Dendritic cell treated with granulocyte-macrophage colony-stimulating factor and Interleukin-4, amounts not matched to agents 40 ng/mL and 50 ng/mL, for 4 days (primary cell): ENCODE data around the gene TEX9.

ENCODE experiments used
- H3K27ac Mint-ChIP-seq: one replicate; pipeline ENCODE4 v1.8.0; 2022; ENCODE audit warnings: mild to moderate bottlenecking, mixed read lengths
- H3K27me3 Mint-ChIP-seq: one replicate; pipeline ENCODE4 v1.8.0; 2022; ENCODE audit warnings: mild to moderate bottlenecking, mixed read lengths
- H3K36me3 Mint-ChIP-seq: one replicate; pipeline ENCODE4 v1.8.0; 2022; ENCODE audit warnings: low read depth, mixed read lengths
- H3K4me1 Mint-ChIP-seq: one replicate; pipeline ENCODE4 v1.8.0; 2022; ENCODE audit warnings: low read depth, mixed read lengths
- H3K4me3 Mint-ChIP-seq: one replicate; pipeline ENCODE4 v1.8.0; 2022; ENCODE audit warnings: mild to moderate bottlenecking, moderate library complexity, mixed read lengths
- H3K9me3 Mint-ChIP-seq: one replicate; pipeline ENCODE4 v1.8.0; 2022; ENCODE audit warnings: mixed read lengths
- intact Hi-C: fragments of 100-400 bp; cut with micrococcal nuclease; formaldehyde crosslinking; loops from one replicate; pipeline ENCODE4 v1.15.0; 2022

Gene TEX9

GRCh38 chr15:56440214-56440770, 75.1 kb downstream of the TEX9 start:
- H3K36me3 Mint-ChIP-seq = no peaks in the 10 kb centered on the region
- H3K27me3 Mint-ChIP-seq = no peaks in the 10 kb centered on the region
- intact Hi-C loops = no loop called here
- no peak overlapping the region for H3K4me3 Mint-ChIP-seq
- H3K27ac Mint-ChIP-seq = no peak overlapping the region
- no peaks in the 10 kb centered on the region for H3K9me3 Mint-ChIP-seq
- no peaks in the 10 kb centered on the region for H3K4me1 Mint-ChIP-seq

GRCh38 chr15:56442354-56442753, 77.1 kb downstream of the TEX9 start:
- no peaks in the 10 kb centered on the region for H3K27me3 Mint-ChIP-seq

GRCh38 chr15:56445746-56446145, 80.5 kb downstream of the TEX9 start:
- no peaks in the 10 kb centered on the region for H3K27me3 Mint-ChIP-seq

More at GRCh38 chr15:56442354-56442753, 77.1 kb downstream of the TEX9 start:
- no peaks in the 10 kb centered on the region for H3K9me3 Mint-ChIP-seq
- intact Hi-C loops = no loop called here
- H3K27ac Mint-ChIP-seq = no peak overlapping the region
- H3K36me3 Mint-ChIP-seq = no peaks in the 10 kb centered on the region
- no peaks in the 10 kb centered on the region for H3K4me1 Mint-ChIP-seq
- no peak overlapping the region for H3K4me3 Mint-ChIP-seq

GRCh38 chr15:56454836-56455235, 89.6 kb downstream of the TEX9 start:
- no peaks in the 10 kb centered on the region for H3K4me1 Mint-ChIP-seq
- H3K36me3 Mint-ChIP-seq = no peaks in the 10 kb centered on the region
- H3K9me3 Mint-ChIP-seq = no peaks in the 10 kb centered on the region
- H3K27ac Mint-ChIP-seq = no peak overlapping the region
- intact Hi-C loops = no loop called here
- H3K27me3 Mint-ChIP-seq = no peaks in the 10 kb centered on the region
- H3K4me3 Mint-ChIP-seq = no peak overlapping the region

More at GRCh38 chr15:56445746-56446145, 80.5 kb downstream of the TEX9 start:
- Mint-ChIP-seq H3K4me3 (no peak overlapping the region), H3K9me3 (no peaks in the 10 kb centered on the region), H3K4me1 (no peaks in the 10 kb centered on the region), H3K27ac (no peak overlapping the region), H3K36me3 (no peaks in the 10 kb centered on the region)
- intact Hi-C loops = no loop called here

- H3K4me3 Mint-ChIP-seq = no peak overlapping the region
Observed at GRCh38 chr15:56456229-56456628, 91.0 kb downstream of the TEX9 start.

GRCh38 chr15:56459096-56459495, 93.9 kb downstream of the TEX9 start:
- no peak overlapping the region for H3K4me3 Mint-ChIP-seq
- H3K36me3 Mint-ChIP-seq = no peaks in the 10 kb centered on the region
- no peaks in the 10 kb centered on the region for H3K4me1 Mint-ChIP-seq
- no peaks in the 10 kb centered on the region for H3K9me3 Mint-ChIP-seq
- H3K27me3 Mint-ChIP-seq = no peaks in the 10 kb centered on the region
- no peak overlapping the region for H3K27ac Mint-ChIP-seq
- intact Hi-C loops = no loop called here

More at GRCh38 chr15:56456229-56456628, 91.0 kb downstream of the TEX9 start:
- H3K36me3 Mint-ChIP-seq = no peaks in the 10 kb centered on the region
- intact Hi-C loops = no loop called here
- no peaks in the 10 kb centered on the region for H3K4me1 Mint-ChIP-seq
- H3K27ac Mint-ChIP-seq = no peak overlapping the region
- H3K27me3 Mint-ChIP-seq = no peaks in the 10 kb centered on the region
- H3K9me3 Mint-ChIP-seq = no peaks in the 10 kb centered on the region

- intact Hi-C loops = no loop called here
Observed at GRCh38 chr15:56460071-56460470, 94.8 kb downstream of the TEX9 start.

GRCh38 chr15:56460947-56461346, 95.7 kb downstream of the TEX9 start:
- intact Hi-C loops = no loop called here
- peaks cover 6% of the 10 kb centered on the region for H3K36me3 Mint-ChIP-seq
- H3K4me1 Mint-ChIP-seq = peaks cover 8% of the 10 kb centered on the region
- H3K9me3 Mint-ChIP-seq = no peaks in the 10 kb centered on the region
- no peak overlapping the region for H3K4me3 Mint-ChIP-seq
- no peaks in the 10 kb centered on the region for H3K27me3 Mint-ChIP-seq
- H3K27ac Mint-ChIP-seq = no peak overlapping the region

More at GRCh38 chr15:56460071-56460470, 94.8 kb downstream of the TEX9 start:
- H3K4me1 Mint-ChIP-seq = peaks cover 7% of the 10 kb centered on the region
- H3K27ac Mint-ChIP-seq = no peak overlapping the region
- peaks cover 5% of the 10 kb centered on the region for H3K36me3 Mint-ChIP-seq
- H3K9me3 Mint-ChIP-seq = no peaks in the 10 kb centered on the region
- no peak overlapping the region for H3K4me3 Mint-ChIP-seq
- H3K27me3 Mint-ChIP-seq = no peaks in the 10 kb centered on the region

- Mint-ChIP-seq H3K9me3 (no peaks in the 10 kb centered on the region), H3K4me1 (peaks cover 22% of the 10 kb centered on the region), H3K36me3 (peaks cover 6% of the 10 kb centered on the region), H3K4me3 (peak within 1 kb of the TSS; percentile 99), H3K27me3 (no peaks in the 10 kb centered on the region), H3K27ac (peak within 1 kb of the TSS; percentile 80)
- intact Hi-C loops = no loop called here
Observed at GRCh38 chr15:56464893-56465520, 99.8 kb downstream of the TEX9 start, which contains the start of gene MNS1. TSS of gene MNS1 (minus strand) at chr15:56465137. CDS start at chr15:56464972, 165 bp downstream.

- Mint-ChIP-seq H3K27ac (no peak overlapping the region), H3K27me3 (no peaks in the 10 kb centered on the region), H3K9me3 (no peaks in the 10 kb centered on the region), H3K4me1 (peaks cover 27% of the 10 kb centered on the region), H3K36me3 (peaks cover 6% of the 10 kb centered on the region), H3K4me3 (no peak overlapping the region)
- intact Hi-C loops = no loop called here
Observed at GRCh38 chr15:56467616-56468015, 102.4 kb downstream of the TEX9 start.

- intact Hi-C loops = no loop called here
- H3K36me3 Mint-ChIP-seq = peaks cover 6% of the 10 kb centered on the region
- H3K4me3 Mint-ChIP-seq = peak overlapping the region; percentile 68
- peak overlapping the region; percentile 70 for H3K27ac Mint-ChIP-seq
- peaks cover 27% of the 10 kb centered on the region for H3K4me1 Mint-ChIP-seq
- H3K9me3 Mint-ChIP-seq = no peaks in the 10 kb centered on the region
- H3K27me3 Mint-ChIP-seq = no peaks in the 10 kb centered on the region
Observed at GRCh38 chr15:56468401-56468800, 103.2 kb downstream of the TEX9 start.

GRCh38 chr15:56469483-56469882, 104.3 kb downstream of the TEX9 start:
- no peaks in the 10 kb centered on the region for H3K9me3 Mint-ChIP-seq
- H3K36me3 Mint-ChIP-seq = peaks cover 6% of the 10 kb centered on the region
- H3K4me3 Mint-ChIP-seq = no peak overlapping the region
- H3K27ac Mint-ChIP-seq = peak overlapping the region; percentile 33
- peaks cover 26% of the 10 kb centered on the region for H3K4me1 Mint-ChIP-seq
- intact Hi-C loops = no loop called here
- no peaks in the 10 kb centered on the region for H3K27me3 Mint-ChIP-seq

GRCh38 chr15:56471440-56472069, 106.3 kb downstream of the TEX9 start:
- H3K4me1 Mint-ChIP-seq = peaks cover 20% of the 10 kb centered on the region
- intact Hi-C loops = no loop called here
- no peak overlapping the region for H3K4me3 Mint-ChIP-seq
- no peaks in the 10 kb centered on the region for H3K36me3 Mint-ChIP-seq
- H3K27ac Mint-ChIP-seq = no peak overlapping the region
- no peaks in the 10 kb centered on the region for H3K9me3 Mint-ChIP-seq
- no peaks in the 10 kb centered on the region for H3K27me3 Mint-ChIP-seq

GRCh38 chr15:56472278-56472677, 107.1 kb downstream of the TEX9 start:
- Mint-ChIP-seq H3K4me1 (peaks cover 20% of the 10 kb centered on the region), H3K27ac (no peak overlapping the region), H3K27me3 (no peaks in the 10 kb centered on the region), H3K9me3 (no peaks in the 10 kb centered on the region), H3K4me3 (no peak overlapping the region), H3K36me3 (no peaks in the 10 kb centered on the region)
- intact Hi-C loops = no loop called here
